GM12865 (cell line): ENCODE results near the gene ADGRL4.
"Not testable (repeated sequence)": the region's sequence is repeated elsewhere in the genome, so short reads cannot be mapped to it uniquely, and the experiment has no call there.

Source experiments
- DNase-seq: peaks from one replicate; pipeline ENCODE4 v3.0.0; 2010; ENCODE audit warnings: low read depth
- H3K4me3 ChIP-seq: 2 replicates; pipeline ENCODE4 v1.5.1; 2011; ENCODE audit warnings: mild to moderate bottlenecking, low read depth, low read length, control low read depth
- CTCF ChIP-seq: IDR thresholded peaks from 2 replicates; pipeline ENCODE4 v1.5.1; 2011; ENCODE audit warnings: low read length, control low read depth, low read depth, inconsistent platforms; ENCODE audit not compliant: insufficient read depth; ENCODE audit errors: missing control alignments

Gene ADGRL4

GRCh38 chr1:79004916-79005315 lies 1.6 kb downstream of the ADGRL4 start:
- DNase-seq = no peak
- TF ChIP-seq CTCF = no peak
- no peak overlapping the region for H3K4me3 ChIP-seq

GRCh38 chr1:78996791-78997190 lies 9.7 kb downstream of the ADGRL4 start:
- no peak for DNase-seq
- no peak for TF ChIP-seq CTCF
- no peak overlapping the region for H3K4me3 ChIP-seq

- TF ChIP-seq CTCF = no peak
- DNase-seq = no peak
- H3K4me3 ChIP-seq = no peak overlapping the region
These were observed 19.5 kb downstream of the ADGRL4 start for GRCh38 chr1:78987042-78987441.

GRCh38 chr1:78980511-78980910 lies 26.0 kb downstream of the ADGRL4 start:
- no peak for DNase-seq
- TF ChIP-seq CTCF = no peak
- H3K4me3 ChIP-seq = no peak overlapping the region

- no peak for TF ChIP-seq CTCF
- no peak overlapping the region for H3K4me3 ChIP-seq
- no peak for DNase-seq
These were observed 33.8 kb downstream of the ADGRL4 start for GRCh38 chr1:78972723-78973122.

GRCh38 chr1:78967091-78967490 lies 39.4 kb downstream of the ADGRL4 start:
- H3K4me3 ChIP-seq, DNase-seq: not testable (repeated sequence)

- no peak for TF ChIP-seq CTCF
- H3K4me3 ChIP-seq = no peak overlapping the region
- DNase-seq = no peak
These were observed 47.8 kb downstream of the ADGRL4 start for GRCh38 chr1:78958711-78959110.

- no peak for DNase-seq
- no peak overlapping the region for H3K4me3 ChIP-seq
- TF ChIP-seq CTCF = no peak
These were observed 55.7 kb downstream of the ADGRL4 start for GRCh38 chr1:78950826-78951225.
